Lower leg skin (tissue), 3 donors: ENCODE data around the gene WDR33.

ENCODE experiments used
- POLR2A ChIP-seq, 2 donors: fragments of 450-650 bp; IDR thresholded peaks; one replicate each; pipeline ENCODE4 v1.6.1; 2016 to 2017; ENCODE audit warnings: antibody characterized with exemption in 2 of 2, mild to moderate bottlenecking in 1 of 2, moderate library complexity in 1 of 2
- TF ChIP-seq, protein P1 (sequence below), 3 donors: fragments of 450-650 bp; IDR thresholded peaks; one replicate each; pipeline ENCODE4 v1.5.1; 2016; ENCODE audit warnings: antibody characterized with exemption in 3 of 3, mild to moderate bottlenecking in 3 of 3, moderate library complexity in 2 of 3

DNA sequence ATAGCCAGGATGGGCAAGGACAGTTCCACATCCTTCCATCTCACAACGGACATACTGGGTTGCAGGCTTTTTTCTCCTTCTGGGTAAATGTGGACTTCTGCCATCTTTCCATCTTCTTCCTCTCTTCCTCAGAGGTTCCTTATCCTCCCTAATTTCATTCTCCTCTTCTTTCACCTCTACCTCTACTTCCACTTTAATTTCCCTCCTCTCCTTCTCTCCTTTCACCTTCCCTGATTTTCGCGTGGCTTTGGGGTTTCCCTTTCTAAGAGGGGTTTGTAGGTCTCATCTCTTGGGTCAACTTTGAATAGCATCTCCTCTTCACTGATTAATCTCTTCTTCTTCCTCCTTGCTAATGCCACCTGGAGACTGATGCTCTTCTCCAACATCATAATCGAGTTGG lies 29.9 kb upstream of the WDR33 start:
- TF ChIP-seq, protein P1, sequence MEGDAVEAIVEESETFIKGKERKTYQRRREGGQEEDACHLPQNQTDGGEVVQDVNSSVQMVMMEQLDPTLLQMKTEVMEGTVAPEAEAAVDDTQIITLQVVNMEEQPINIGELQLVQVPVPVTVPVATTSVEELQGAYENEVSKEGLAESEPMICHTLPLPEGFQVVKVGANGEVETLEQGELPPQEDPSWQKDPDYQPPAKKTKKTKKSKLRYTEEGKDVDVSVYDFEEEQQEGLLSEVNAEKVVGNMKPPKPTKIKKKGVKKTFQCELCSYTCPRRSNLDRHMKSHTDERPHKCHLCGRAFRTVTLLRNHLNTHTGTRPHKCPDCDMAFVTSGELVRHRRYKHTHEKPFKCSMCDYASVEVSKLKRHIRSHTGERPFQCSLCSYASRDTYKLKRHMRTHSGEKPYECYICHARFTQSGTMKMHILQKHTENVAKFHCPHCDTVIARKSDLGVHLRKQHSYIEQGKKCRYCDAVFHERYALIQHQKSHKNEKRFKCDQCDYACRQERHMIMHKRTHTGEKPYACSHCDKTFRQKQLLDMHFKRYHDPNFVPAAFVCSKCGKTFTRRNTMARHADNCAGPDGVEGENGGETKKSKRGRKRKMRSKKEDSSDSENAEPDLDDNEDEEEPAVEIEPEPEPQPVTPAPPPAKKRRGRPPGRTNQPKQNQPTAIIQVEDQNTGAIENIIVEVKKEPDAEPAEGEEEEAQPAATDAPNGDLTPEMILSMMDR (IDR thresholded peaks at IDR 0.05) = no peak
- TF ChIP-seq POLR2A (IDR thresholded peaks at IDR 0.05) = no peak
